ENCODE results near the gene CACNA2D3. TPM values are rescaled to one million over a fixed set of nuclear protein-coding genes. Genes with fewer than 3 reads are reported as not detected.

The CACNA2D3 gene
- polyA plus RNA-seq, 1 donor from 2014 or later: 26.2 TPM

DNA sequence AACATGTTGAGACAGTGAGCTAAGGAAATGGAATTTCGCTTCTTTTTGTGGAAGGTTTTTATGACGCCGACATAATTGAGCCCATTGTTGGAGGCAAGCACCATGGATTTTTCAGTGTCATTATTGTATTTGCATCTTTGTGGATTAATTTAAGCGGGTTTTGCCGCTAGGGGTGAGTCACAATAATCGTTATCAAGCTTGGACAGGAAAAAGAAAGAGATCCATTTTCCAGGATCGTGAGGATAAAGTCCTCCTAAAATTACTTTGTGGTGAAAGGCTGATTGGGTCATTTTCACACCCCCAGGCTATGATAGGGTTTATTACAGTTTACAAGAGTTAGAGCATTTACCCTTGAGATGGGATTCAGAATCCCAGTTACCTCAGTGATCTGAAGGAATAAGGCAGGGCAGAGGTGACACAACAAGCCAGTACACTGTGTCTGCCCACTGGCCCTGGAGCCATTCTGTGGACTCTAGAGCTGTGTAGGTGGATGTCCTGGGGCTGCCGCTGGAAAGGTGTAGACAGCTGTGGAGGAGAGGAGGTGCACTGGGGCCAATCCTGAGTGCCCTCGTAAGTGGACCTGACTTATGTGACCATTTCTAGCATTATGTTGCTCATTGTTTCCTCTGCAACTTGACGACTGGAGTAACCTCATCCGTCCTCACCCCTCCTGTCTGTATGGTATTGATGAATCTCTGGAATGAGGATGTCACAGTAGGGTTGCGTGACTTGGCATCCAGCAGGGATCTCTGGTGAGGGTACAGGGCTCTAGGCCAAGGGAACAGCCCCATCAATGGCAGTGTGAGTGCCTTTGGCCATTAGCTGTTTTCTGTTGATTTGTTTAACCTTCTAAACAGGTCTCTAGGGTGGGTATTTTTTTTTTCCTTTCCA is 435.4 kb downstream of the CACNA2D3 start:
- no peaks in the 10 kb centered on the region for H4K20me1 ChIP-seq (ENCODE audit: insufficient read depth)
- H3K4me2 ChIP-seq (ENCODE audit: low read length): no peak overlapping the region
- H3F3A ChIP-seq (ENCODE audit: insufficient read depth, low read length, poor library complexity, severe bottlenecking): no peaks in the 10 kb centered on the region
- H3K9me3 ChIP-seq (ENCODE audit: low read length): no peaks in the 10 kb centered on the region
- H3K27ac ChIP-seq (ENCODE audit: low read length): no peak overlapping the region
- no peaks in the 10 kb centered on the region for H3K9me2 ChIP-seq (ENCODE audit: insufficient read depth, low read length)
- no peak for TF ChIP-seq TAF1 (IDR thresholded peaks at IDR 0.05; ENCODE audit: low read depth)
- no peak for TF ChIP-seq RAD21 (conservative IDR thresholded peaks at IDR 0.05)
- no peak for TF ChIP-seq EP300 (conservative IDR thresholded peaks at IDR 0.05; ENCODE audit: poor library complexity, severe bottlenecking)
- no peak for TF ChIP-seq SMC3 (conservative IDR thresholded peaks at IDR 0.05; ENCODE audit: poor library complexity)
- no peak for TF ChIP-seq POLR2AphosphoS5 (IDR thresholded peaks at IDR 0.05)
- TF ChIP-seq EZH2 (IDR thresholded peaks at IDR 0.05; ENCODE audit: borderline replicate concordance, insufficient read depth, low read length, poor library complexity, severe bottlenecking): no peak
- no peak for TF ChIP-seq MXI1 (conservative IDR thresholded peaks at IDR 0.05; ENCODE audit: poor library complexity, severe bottlenecking)
- no peak overlapping the region for H2AFZ ChIP-seq (ENCODE audit: low read depth, low read length)
- no peaks in the 10 kb centered on the region for H3K36me3 ChIP-seq (ENCODE audit: insufficient read depth, low read length)
- H3K27me3 ChIP-seq (ENCODE audit: insufficient read depth, low read depth, low read length): no peaks in the 10 kb centered on the region
- no peak overlapping the region for H3K4me3 ChIP-seq (ENCODE audit: low read length)
- H3K79me2 ChIP-seq (replicated peaks; ENCODE audit: insufficient read depth, low read length): no peaks in the 10 kb centered on the region
- H3K9ac ChIP-seq (ENCODE audit: low read length): no peak overlapping the region

DNA sequence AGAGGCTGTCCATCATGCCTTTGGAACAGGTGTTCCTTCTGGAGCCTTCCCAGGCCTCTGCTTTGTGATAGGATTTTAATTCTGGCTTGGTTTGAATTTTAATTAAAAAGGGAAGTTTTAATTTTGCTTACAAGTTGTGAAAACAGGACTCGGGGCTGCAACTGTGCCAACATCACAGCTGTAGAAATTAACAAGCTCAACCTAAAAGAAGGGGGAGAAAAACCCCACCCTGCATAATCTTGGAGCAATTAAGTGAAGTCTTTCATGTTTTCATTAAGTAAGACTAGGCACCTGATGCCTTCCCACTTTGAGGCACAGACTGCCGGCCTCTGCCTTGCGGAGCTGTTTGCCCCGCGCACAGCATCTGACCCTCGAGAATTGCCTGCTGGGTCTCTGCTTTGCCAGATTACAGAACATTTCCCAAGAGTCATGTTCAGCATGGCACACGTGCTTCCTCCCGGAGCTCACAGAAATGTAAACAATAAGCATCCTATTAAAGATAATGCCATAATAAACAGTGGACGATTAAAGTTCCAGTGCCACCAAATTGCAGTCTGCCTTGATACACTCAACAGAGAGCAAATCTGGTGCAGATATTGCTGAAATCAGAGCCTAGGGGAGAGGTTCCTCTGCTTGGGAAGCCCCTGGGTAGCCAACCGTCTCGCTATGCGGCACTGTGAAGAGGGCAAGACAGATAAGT is 441.3 kb downstream of the CACNA2D3 start:
- H3K36me3 ChIP-seq (ENCODE audit: insufficient read depth, low read length): no peaks in the 10 kb centered on the region
- H3K27ac ChIP-seq (ENCODE audit: low read length): no peak overlapping the region
- H3K27me3 ChIP-seq (ENCODE audit: insufficient read depth, low read depth, low read length): no peaks in the 10 kb centered on the region
- no peaks in the 10 kb centered on the region for H3K79me2 ChIP-seq (replicated peaks; ENCODE audit: insufficient read depth, low read length)
- no peaks in the 10 kb centered on the region for H3F3A ChIP-seq (ENCODE audit: insufficient read depth, low read length, poor library complexity, severe bottlenecking)
- TF ChIP-seq, protein P1, sequence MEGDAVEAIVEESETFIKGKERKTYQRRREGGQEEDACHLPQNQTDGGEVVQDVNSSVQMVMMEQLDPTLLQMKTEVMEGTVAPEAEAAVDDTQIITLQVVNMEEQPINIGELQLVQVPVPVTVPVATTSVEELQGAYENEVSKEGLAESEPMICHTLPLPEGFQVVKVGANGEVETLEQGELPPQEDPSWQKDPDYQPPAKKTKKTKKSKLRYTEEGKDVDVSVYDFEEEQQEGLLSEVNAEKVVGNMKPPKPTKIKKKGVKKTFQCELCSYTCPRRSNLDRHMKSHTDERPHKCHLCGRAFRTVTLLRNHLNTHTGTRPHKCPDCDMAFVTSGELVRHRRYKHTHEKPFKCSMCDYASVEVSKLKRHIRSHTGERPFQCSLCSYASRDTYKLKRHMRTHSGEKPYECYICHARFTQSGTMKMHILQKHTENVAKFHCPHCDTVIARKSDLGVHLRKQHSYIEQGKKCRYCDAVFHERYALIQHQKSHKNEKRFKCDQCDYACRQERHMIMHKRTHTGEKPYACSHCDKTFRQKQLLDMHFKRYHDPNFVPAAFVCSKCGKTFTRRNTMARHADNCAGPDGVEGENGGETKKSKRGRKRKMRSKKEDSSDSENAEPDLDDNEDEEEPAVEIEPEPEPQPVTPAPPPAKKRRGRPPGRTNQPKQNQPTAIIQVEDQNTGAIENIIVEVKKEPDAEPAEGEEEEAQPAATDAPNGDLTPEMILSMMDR (IDR thresholded peaks at IDR 0.05; ENCODE audit: poor library complexity, severe bottlenecking): no peak
- TF ChIP-seq RAD21 (conservative IDR thresholded peaks at IDR 0.05) (no peak), EZH2 (IDR thresholded peaks at IDR 0.05; ENCODE audit: borderline replicate concordance, insufficient read depth, low read length, poor library complexity, severe bottlenecking) (no peak), POLR2AphosphoS5 (IDR thresholded peaks at IDR 0.05) (no peak), TAF1 (IDR thresholded peaks at IDR 0.05; ENCODE audit: low read depth) (no peak), EP300 (conservative IDR thresholded peaks at IDR 0.05; ENCODE audit: poor library complexity, severe bottlenecking) (no peak)
- TF ChIP-seq, protein P2, sequence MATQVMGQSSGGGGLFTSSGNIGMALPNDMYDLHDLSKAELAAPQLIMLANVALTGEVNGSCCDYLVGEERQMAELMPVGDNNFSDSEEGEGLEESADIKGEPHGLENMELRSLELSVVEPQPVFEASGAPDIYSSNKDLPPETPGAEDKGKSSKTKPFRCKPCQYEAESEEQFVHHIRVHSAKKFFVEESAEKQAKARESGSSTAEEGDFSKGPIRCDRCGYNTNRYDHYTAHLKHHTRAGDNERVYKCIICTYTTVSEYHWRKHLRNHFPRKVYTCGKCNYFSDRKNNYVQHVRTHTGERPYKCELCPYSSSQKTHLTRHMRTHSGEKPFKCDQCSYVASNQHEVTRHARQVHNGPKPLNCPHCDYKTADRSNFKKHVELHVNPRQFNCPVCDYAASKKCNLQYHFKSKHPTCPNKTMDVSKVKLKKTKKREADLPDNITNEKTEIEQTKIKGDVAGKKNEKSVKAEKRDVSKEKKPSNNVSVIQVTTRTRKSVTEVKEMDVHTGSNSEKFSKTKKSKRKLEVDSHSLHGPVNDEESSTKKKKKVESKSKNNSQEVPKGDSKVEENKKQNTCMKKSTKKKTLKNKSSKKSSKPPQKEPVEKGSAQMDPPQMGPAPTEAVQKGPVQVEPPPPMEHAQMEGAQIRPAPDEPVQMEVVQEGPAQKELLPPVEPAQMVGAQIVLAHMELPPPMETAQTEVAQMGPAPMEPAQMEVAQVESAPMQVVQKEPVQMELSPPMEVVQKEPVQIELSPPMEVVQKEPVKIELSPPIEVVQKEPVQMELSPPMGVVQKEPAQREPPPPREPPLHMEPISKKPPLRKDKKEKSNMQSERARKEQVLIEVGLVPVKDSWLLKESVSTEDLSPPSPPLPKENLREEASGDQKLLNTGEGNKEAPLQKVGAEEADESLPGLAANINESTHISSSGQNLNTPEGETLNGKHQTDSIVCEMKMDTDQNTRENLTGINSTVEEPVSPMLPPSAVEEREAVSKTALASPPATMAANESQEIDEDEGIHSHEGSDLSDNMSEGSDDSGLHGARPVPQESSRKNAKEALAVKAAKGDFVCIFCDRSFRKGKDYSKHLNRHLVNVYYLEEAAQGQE (IDR thresholded peaks at IDR 0.05; ENCODE audit: borderline replicate concordance): no peak
- H4K20me1 ChIP-seq (ENCODE audit: insufficient read depth): no peaks in the 10 kb centered on the region
- no peak overlapping the region for H3K9ac ChIP-seq (ENCODE audit: low read length)
- H2AFZ ChIP-seq (ENCODE audit: low read depth, low read length): no peak overlapping the region
- H3K9me3 ChIP-seq (ENCODE audit: low read length): no peaks in the 10 kb centered on the region
- H3K4me2 ChIP-seq (ENCODE audit: low read length): no peak overlapping the region
- H3K9me2 ChIP-seq (ENCODE audit: insufficient read depth, low read length): no peaks in the 10 kb centered on the region
- H3K4me3 ChIP-seq (ENCODE audit: low read length): no peak overlapping the region

Data from neural cell (in vitro differentiated cells).